Urinary bladder (tissue), 4 donors: ENCODE measurements around the gene ASCC2. TPM values are rescaled to one million over a fixed set of nuclear protein-coding genes. Genes with fewer than 3 reads are reported as not detected.
"Not testable (repeated sequence)": the region's sequence is repeated elsewhere in the genome, so short reads cannot be mapped to it uniquely, and the experiment has no call there.

Source experiments
- DNase-seq: peaks from one replicate; pipeline ENCODE4 v3.0.0-alpha.2; 2015; ENCODE audit errors: extremely low spot score
- H3K27ac ChIP-seq: one replicate; pipeline ENCODE4 v1.5.1; 2013; ENCODE audit warnings: low read depth, mild to moderate bottlenecking, moderate library complexity
- H3K36me3 ChIP-seq: one replicate; pipeline ENCODE4 v1.6.1; 2013; ENCODE audit warnings: mild to moderate bottlenecking, moderate library complexity; ENCODE audit not compliant: insufficient read depth
- H3K4me1 ChIP-seq: one replicate; pipeline ENCODE4 v1.6.1; 2013; ENCODE audit warnings: mild to moderate bottlenecking, moderate library complexity; ENCODE audit not compliant: insufficient read depth
- H3K4me3 ChIP-seq: one replicate; pipeline ENCODE4 v1.5.1; 2013; ENCODE audit warnings: low read depth, low read length
- WGBS: extraction: QIAGEN DNeasy Blood & Tissue Kit; methylation state at CpG from one replicate; pipeline ENCODE4 v1.1.7; 2013; 5-methylcytosine and 5-hydroxymethylcytosine counted together
- polyA plus RNA-seq: library from polyadenylated mRNA; stranded (reverse); fragments of 200-250 nt; gene quantifications from one replicate; pipeline ENCODE4 v1.2.3, GENCODE V29; 2013
- total RNA-seq: library from RNA; depleted of rRNA; stranded (reverse); fragments of >200 nt; gene quantifications from one replicate; pipeline ENCODE4 v1.2.3, GENCODE V29; 2014
- donor health status: healthy with polysubstance abuse.
- donor health status: healthy.

The ASCC2 gene
- total and polyA plus RNA-seq, 2 donors: 28.7 to 41.8 TPM

DNA sequence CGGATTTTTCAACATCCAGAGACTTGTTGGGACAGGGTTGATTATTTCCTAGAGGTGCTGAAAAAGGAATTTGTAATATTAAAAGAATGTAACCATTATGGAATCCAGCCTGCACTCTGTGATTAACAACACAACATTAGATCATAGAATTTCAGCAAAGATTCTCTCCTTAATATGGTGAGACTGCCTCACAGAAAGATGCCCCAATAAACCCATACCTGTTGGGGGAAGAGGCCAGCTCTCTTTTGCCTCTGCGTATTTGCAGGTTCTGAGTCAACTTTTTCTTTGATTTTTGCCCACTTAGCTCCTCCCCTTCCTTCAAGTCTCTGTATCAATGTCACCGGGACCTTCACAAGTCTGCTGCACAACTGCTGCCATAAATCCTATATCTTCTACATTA lies 32.5 kb upstream of the ASCC2 start:
- Histone ChIP-seq H3K36me3 (no peaks in the 10 kb centered on the region), H3K27ac (no peak overlapping the region), H3K4me1 (no peaks in the 10 kb centered on the region), H3K4me3 (no peak overlapping the region)
- no peak for DNase-seq
- WGBS: 59% methylated on average over 3 of the region's 3 CpGs

DNA sequence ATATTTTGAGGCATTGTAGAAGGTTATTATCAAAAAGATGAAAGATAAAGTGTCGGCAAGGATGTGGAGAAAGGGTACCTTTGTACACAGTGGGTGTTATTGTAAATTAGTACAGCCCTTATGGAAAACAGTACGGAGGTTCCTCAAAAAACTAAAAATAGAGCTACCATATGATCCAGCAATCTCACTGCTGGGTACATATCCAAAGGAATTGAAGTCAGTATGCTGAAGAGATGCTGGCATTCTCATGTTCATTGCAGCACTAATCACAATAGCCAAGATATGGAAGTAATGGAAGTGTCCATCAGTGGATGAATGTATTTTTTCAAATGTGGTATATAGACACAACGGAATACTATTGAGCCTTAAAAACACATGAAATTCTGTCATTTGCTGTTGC lies 29.8 kb upstream of the ASCC2 start:
- Histone ChIP-seq H3K4me3 (no peak overlapping the region), H3K4me1 (no peaks in the 10 kb centered on the region), H3K36me3 (no peaks in the 10 kb centered on the region), H3K27ac (no peak overlapping the region)
- no peak for DNase-seq
- 85% methylated on average over 3 of the region's 3 CpGs for WGBS

- no peak overlapping the region for H3K4me3 ChIP-seq
- H3K36me3 ChIP-seq: no peaks in the 10 kb centered on the region
- no peaks in the 10 kb centered on the region for H3K4me1 ChIP-seq
- H3K27ac ChIP-seq: no peak overlapping the region
- DNase-seq: no peak
Measured at GRCh38 chr22:29867260-29867659, 29.2 kb upstream of the ASCC2 start.

GRCh38 chr22:29865572-29865971 lies 27.5 kb upstream of the ASCC2 start:
- H3K27ac ChIP-seq, H3K4me3 ChIP-seq, H3K4me1 ChIP-seq, DNase-seq, H3K36me3 ChIP-seq: not testable (repeated sequence)
- 90% methylated on average over 13 of the region's 13 CpGs for WGBS

GRCh38 chr22:29861672-29862297 lies 23.7 kb upstream of the ASCC2 start:
- no peak for DNase-seq
- 86% methylated on average over 2 of the region's 2 CpGs for WGBS
- Histone ChIP-seq H3K4me3 (no peak overlapping the region), H3K4me1 (no peaks in the 10 kb centered on the region), H3K36me3 (no peaks in the 10 kb centered on the region), H3K27ac (no peak overlapping the region)

DNA sequence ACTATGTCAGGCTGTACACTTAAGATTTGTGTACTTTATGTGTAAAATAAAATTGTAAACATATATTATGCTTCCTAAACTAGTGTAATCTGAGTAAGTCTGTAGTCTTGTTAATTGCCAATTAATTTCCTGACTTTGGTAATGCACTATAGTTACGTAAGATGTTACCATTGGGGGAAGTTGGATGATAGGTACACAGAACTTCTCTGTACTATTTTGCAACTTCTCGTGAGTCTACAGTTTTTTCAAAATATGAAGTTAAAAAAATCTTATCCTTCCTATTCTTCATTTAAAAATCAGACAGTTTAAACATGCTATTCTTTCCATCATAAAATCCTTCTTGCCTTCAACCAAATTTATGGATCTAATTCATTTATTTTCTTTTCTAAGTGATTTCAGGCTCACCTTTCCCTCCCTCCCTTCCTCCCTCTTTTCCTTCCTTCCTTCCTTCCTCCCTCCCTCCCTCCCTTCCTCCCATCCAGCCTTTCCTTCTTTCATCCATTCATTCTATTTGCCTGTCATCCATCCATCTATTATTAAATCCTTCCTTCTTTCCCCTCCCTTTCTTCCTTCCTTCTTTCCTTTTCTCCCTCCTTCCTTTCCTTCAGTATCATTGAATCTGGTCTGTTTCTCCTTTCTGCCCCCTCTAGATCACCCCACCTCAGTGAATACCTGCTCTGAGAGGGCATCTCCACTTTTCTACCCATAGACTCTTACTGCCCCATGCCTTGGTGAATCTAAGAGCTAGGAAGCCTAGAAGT lies 22.1 kb upstream of the ASCC2 start:
- no peak for DNase-seq
- H3K4me3 ChIP-seq: no peak overlapping the region
- 76% methylated on average over 2 of the region's 2 CpGs for WGBS
- H3K27ac ChIP-seq: no peak overlapping the region
- no peaks in the 10 kb centered on the region for H3K4me1 ChIP-seq
- no peaks in the 10 kb centered on the region for H3K36me3 ChIP-seq

GRCh38 chr22:29859030-29859429 lies 21.0 kb upstream of the ASCC2 start:
- not testable (repeated sequence) for DNase-seq, H3K36me3 ChIP-seq, H3K4me3 ChIP-seq, H3K27ac ChIP-seq, H3K4me1 ChIP-seq
- 72% methylated on average over 9 of the region's 9 CpGs for WGBS

DNA sequence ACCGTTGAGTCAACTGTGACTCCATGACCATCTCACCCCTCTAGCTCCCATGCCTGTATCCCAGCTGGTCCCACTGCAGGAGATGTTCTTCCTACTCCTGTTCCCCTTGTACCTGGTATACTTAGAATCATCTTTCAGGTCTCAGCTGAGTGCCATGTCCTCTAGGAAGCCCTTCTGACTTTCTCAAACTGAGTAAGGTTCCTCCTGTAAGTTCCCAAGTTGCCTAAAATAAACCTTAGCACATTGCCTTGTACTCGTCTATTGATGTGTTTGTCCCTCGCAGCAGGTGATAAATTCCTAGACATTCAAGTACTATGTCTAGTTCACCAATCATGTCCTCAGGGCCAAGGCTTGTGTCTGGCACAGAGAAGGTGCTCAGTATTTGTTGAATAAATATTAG lies 18.4 kb upstream of the ASCC2 start:
- H3K4me1 ChIP-seq: no peaks in the 10 kb centered on the region
- DNase-seq: no peak
- H3K27ac ChIP-seq: no peak overlapping the region
- H3K36me3 ChIP-seq: no peaks in the 10 kb centered on the region
- H3K4me3 ChIP-seq: no peak overlapping the region
- 64% methylated on average over 3 of the region's 3 CpGs for WGBS

GRCh38 chr22:29855611-29856181 lies 17.6 kb upstream of the ASCC2 start:
- H3K36me3 ChIP-seq: no peaks in the 10 kb centered on the region
- no peak overlapping the region for H3K4me3 ChIP-seq
- no peak overlapping the region for H3K27ac ChIP-seq
- DNase-seq: no peak
- whole genome bisulfite sequencing: 61% methylated on average over 10 of the region's 10 CpGs
- no peaks in the 10 kb centered on the region for H3K4me1 ChIP-seq

DNA sequence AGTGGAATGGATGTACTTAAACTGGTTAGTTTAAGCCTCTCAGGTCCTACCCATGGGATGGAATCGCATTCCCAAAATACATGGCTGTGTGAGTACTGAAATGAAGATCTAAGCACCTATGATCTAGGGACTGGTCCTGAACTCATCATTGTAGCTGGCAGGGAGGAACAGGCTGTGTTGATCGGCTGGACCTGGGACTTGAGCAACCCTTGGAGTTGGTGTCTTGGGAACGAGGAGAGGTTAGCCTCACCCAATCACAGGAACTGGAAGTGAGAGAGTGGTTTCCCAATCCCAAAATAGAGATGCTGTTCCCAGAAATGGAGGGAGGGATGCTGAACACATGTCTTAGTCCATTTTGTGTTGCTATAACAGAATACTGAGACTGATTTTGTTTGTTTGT lies 16.4 kb upstream of the ASCC2 start:
- H3K36me3 ChIP-seq: no peaks in the 10 kb centered on the region
- H3K4me3 ChIP-seq: no peak overlapping the region
- no peak overlapping the region for H3K27ac ChIP-seq
- H3K4me1 ChIP-seq: no peaks in the 10 kb centered on the region
- WGBS: 76% methylated on average over 3 of the region's 3 CpGs
- DNase-seq: no peak

DNA sequence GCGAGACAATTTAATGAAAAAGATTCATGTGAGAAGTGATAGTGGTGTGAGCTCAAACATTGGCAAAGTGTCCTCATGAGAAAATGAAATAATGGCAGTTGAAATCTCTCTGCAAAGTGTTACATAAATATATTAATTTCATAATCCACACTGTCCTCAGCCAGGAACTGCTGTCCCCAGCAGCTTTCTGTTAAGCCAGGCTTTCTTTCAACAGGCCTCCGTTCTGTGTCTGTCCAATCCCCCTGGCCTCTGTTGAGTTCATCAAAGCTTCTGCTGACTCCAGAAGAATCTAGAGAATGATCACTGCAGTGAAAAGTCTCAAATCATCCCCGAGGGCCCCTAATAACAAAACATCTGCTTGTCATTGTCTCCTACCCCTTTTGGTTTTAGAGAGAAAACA lies 10.0 kb upstream of the ASCC2 start:
- DNase-seq: no peak
- no peak overlapping the region for H3K4me3 ChIP-seq
- 48% methylated on average over 3 of the region's 3 CpGs for WGBS
- no peaks in the 10 kb centered on the region for H3K4me1 ChIP-seq
- H3K27ac ChIP-seq: no peak overlapping the region
- no peaks in the 10 kb centered on the region for H3K36me3 ChIP-seq

- H3K4me1 ChIP-seq: no peaks in the 10 kb centered on the region
- no peak overlapping the region for H3K4me3 ChIP-seq
- DNase-seq: no peak
- WGBS: 92% methylated on average over 2 of the region's 2 CpGs
- no peak overlapping the region for H3K27ac ChIP-seq
- H3K36me3 ChIP-seq: no peaks in the 10 kb centered on the region
Measured at GRCh38 chr22:29846290-29846689, 8.2 kb upstream of the ASCC2 start.

DNA sequence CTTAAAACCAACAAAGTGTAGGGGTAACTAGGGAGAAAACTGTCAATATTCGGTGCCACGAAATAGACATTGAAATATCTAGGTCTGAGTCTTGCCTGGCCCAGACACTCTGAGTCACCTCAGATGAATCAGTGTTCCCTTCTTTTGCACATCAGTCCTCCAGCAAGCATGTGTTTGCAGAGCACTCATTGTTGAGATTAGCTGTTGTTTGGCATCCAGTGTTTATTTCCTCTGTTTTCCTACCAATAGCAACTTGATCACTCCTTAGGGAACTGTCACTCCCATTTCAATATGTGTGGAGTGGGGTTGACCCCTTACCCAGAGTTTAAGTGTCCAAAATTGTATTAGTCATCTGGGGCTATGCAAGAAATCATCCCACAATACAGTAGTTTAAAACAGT lies 4.7 kb upstream of the ASCC2 start:
- Histone ChIP-seq H3K4me1 (no peaks in the 10 kb centered on the region), H3K4me3 (no peak overlapping the region), H3K36me3 (no peaks in the 10 kb centered on the region), H3K27ac (no peak overlapping the region)
- DNase-seq: no peak
- 69% methylated on average over 2 of the region's 2 CpGs for WGBS

GRCh38 chr22:29842172-29842571 lies 4.1 kb upstream of the ASCC2 start:
- peaks cover 2% of the 10 kb centered on the region for H3K4me1 ChIP-seq
- H3K36me3 ChIP-seq: no peaks in the 10 kb centered on the region
- no peak for DNase-seq
- 74% methylated on average over 2 of the region's 2 CpGs for WGBS
- no peak overlapping the region for H3K27ac ChIP-seq
- no peak overlapping the region for H3K4me3 ChIP-seq
